A549 (cell line): Measurements from ENCODE around the gene HNRNPUL1. TPM values are rescaled to one million over a fixed set of nuclear protein-coding genes. Genes with fewer than 3 reads are reported as not detected.
A peak's percentile ranks its signal among the peaks of the same experiment; 100 is the strongest.
"Not testable (repeated sequence)": the region's sequence is repeated elsewhere in the genome, so short reads cannot be mapped to it uniquely, and the experiment has no call there.

ENCODE experiments used
- ATAC-seq, 2 experiments: fragments of 200-7000 bp in 1 of 2; fragments of >200 bp in 1 of 2; cut with Nextera tagmentation in 1 of 2; cut with Tn5 transposase in 1 of 2; 3 replicates each; pipeline versions ENCODE4 v1.8.0 to v1.9.1; 2018 to 2020; ENCODE audit warnings: mild to moderate bottlenecking in 1 of 2, moderate library complexity in 1 of 2
- CTCF ChIA-PET: fragments of 300-600 bp; sonication (Branson Sonifier 250); formaldehyde crosslinking; extraction: SDS; loops from one replicate; lab custom pipeline; 2021; ENCODE audit warnings: antibody characterized with exemption, inconsistent platforms; lab: Yijun Ruan, JAX
- POLR2A ChIA-PET: fragments of 350-600 bp; formaldehyde crosslinking; extraction: SDS; loops from one replicate; lab custom pipeline; 2021; ENCODE audit warnings: antibody characterized with exemption, inconsistent platforms; lab: Yijun Ruan, JAX
- DNase-seq, 2 experiments: peaks; one replicate each; pipeline versions ENCODE4 v3.0.0 to v3.0.0-alpha.2; 2011 to 2016; ENCODE audit warnings: low read depth in 1 of 2, low spot score in 1 of 2
- FAIRE-seq: peaks from 2 replicates; lab custom pipeline; 2011; peaks lifted over from hg19 to GRCh38; lab: Jason Lieb, UNC
- H3K27ac ChIP-seq, 2 experiments: fragments of >200 bp; sonication (Bioruptor Twin); formaldehyde crosslinking; 3 replicates each; pipeline ENCODE4 v1.5.1; 2016 to 2017
- H3K4me1 ChIP-seq: fragments of >200 bp; sonication (Bioruptor Twin); formaldehyde crosslinking; 3 replicates; pipeline ENCODE4 v1.6.1; 2016
- H3K4me2 ChIP-seq: fragments of >200 bp; sonication (Bioruptor Twin); formaldehyde crosslinking; 3 replicates; pipeline ENCODE4 v1.6.1; 2016
- H3K4me3 ChIP-seq: fragments of >200 bp; sonication (Bioruptor Twin); formaldehyde crosslinking; 3 replicates; pipeline ENCODE4 v1.5.1; 2016
- H3K9me3 ChIP-seq: fragments of >200 bp; sonication (Bioruptor Twin); formaldehyde crosslinking; 3 replicates; pipeline ENCODE4 v1.6.1; 2016
- CTCF ChIP-seq: fragments of >200 bp; sonication (Bioruptor Twin); formaldehyde crosslinking; IDR thresholded peaks from 3 replicates; pipeline ENCODE4 v1.5.1; 2016
- FOSL2 ChIP-seq, 2 experiments: fragments of 450-650 bp in 1 of 2; fragments of >200 bp in 1 of 2; sonication (Bioruptor Twin) in 1 of 2; formaldehyde crosslinking; IDR thresholded peaks; 2 replicates each; pipeline versions ENCODE4 v1.5.0 to v1.6.1; 2016 to 2020; ENCODE audit warnings: mild to moderate bottlenecking in 1 of 2, moderate library complexity in 1 of 2
- HMGXB4 ChIP-seq: fragments of 250-450 bp; sonication (Bioruptor Pico); IDR thresholded peaks from 2 replicates; pipeline ENCODE4 v1.5.0; 2021; ENCODE audit warnings: mild to moderate bottlenecking, moderate library complexity, borderline replicate concordance
- HOXA7 ChIP-seq: fragments of 250-450 bp; sonication (Bioruptor Pico); IDR thresholded peaks from 2 replicates; pipeline ENCODE4 v1.5.0; 2020; ENCODE audit warnings: mild to moderate bottlenecking, moderate library complexity
- JUN ChIP-seq, 2 experiments: fragments of >200 bp; sonication (Bioruptor Twin); formaldehyde crosslinking; IDR thresholded peaks; 2 replicates in 1 of 2; 3 replicates in 1 of 2; pipeline ENCODE4 v1.6.1; 2016 to 2017
- MAZ ChIP-seq: fragments of 150-350 bp; IDR thresholded peaks from 2 replicates; pipeline ENCODE4 v1.6.1; 2014; ENCODE audit warnings: antibody characterized with exemption, low read depth, low read length, borderline replicate concordance
- RFX5 ChIP-seq: fragments of 450-650 bp; IDR thresholded peaks from 2 replicates; pipeline ENCODE4 v1.7.1; 2014; ENCODE audit warnings: antibody characterized with exemption, mild to moderate bottlenecking, moderate library complexity
- ZFP36 ChIP-seq: fragments of 450-650 bp; IDR thresholded peaks from 2 replicates; pipeline ENCODE4 v1.6.1; 2014; ENCODE audit warnings: borderline replicate concordance; ENCODE audit not compliant: partially characterized antibody
- WGBS: methylation state at CpG from one replicate; pipeline ENCODE4 v1.1.6; 2017; ENCODE audit errors: missing lambda C conversion rate; 5-methylcytosine and 5-hydroxymethylcytosine counted together
- polyA plus RNA-seq, 4 experiments: library from polyadenylated mRNA; depleted of rRNA in 3 of 4; stranded (reverse); fragments of >200 nt; fragmentation: RNase III in 1 of 4; extraction: RNeasy Plus Mini Kit Qiagen cat#74134 plus additional on column Dnase treatment in 1 of 4; gene quantifications; 2 replicates in 3 of 4; 3 replicates in 1 of 4; pipeline ENCODE4 v1.2.3, GENCODE V29; 2011 to 2017
- TF ChIP-seq, protein P1 (sequence below): IDR thresholded peaks from 2 replicates; pipeline ENCODE4 v1.6.1; 2012; ENCODE audit warnings: low read depth, borderline replicate concordance
- TF ChIP-seq, protein P2 (sequence below): fragments of 200-600 bp; sonication (generic); IDR thresholded peaks from 2 replicates; pipeline ENCODE4 v1.6.1; 2016; ENCODE audit warnings: antibody characterized with exemption, mild to moderate bottlenecking, moderate library complexity
- TF ChIP-seq, protein P3 (sequence below): IDR thresholded peaks from 2 replicates; pipeline ENCODE4 v1.6.1; 2012

HNRNPUL1 gene
- polyA plus RNA-seq, 2 of the 4 experiments (the other 2 are of a cell fraction), result 89.5 to 278 TPM

GRCh38 chr19:41288673-41289530 is 24.7 kb downstream of the HNRNPUL1 start:
- ChIA-PET CTCF (interaction anchor here (0.6 to 29.1 kb wide), 8 partner anchors 9 to 85 kb away, joined by 3 to 598 read pairs (median 6); partner anchors contain the start of gene CCDC97), POLR2A (no interaction called here)
- no peak for ATAC-seq
- DNase-seq, result no peak
- WGBS, result 92% methylated on average over 3 of the region's 3 CpGs
- H3K9me3 ChIP-seq, result no peaks in the 10 kb centered on the region
- TF ChIP-seq, protein P1, sequence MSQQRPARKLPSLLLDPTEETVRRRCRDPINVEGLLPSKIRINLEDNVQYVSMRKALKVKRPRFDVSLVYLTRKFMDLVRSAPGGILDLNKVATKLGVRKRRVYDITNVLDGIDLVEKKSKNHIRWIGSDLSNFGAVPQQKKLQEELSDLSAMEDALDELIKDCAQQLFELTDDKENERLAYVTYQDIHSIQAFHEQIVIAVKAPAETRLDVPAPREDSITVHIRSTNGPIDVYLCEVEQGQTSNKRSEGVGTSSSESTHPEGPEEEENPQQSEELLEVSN, result no peak
- TF ChIP-seq JUN (IDR thresholded peaks at IDR 0.05), result 0 out of 5 replicates have a peak, but pooled peaks of 1 of the 2 experiments have one; percentile 8
- no peak overlapping the region for H3K27ac ChIP-seq
- FAIRE-seq, result peak; percentile 93
- H3K4me3 ChIP-seq, result no peak overlapping the region
- no peaks in the 10 kb centered on the region for H3K4me1 ChIP-seq
- no peak overlapping the region for H3K4me2 ChIP-seq

DNA sequence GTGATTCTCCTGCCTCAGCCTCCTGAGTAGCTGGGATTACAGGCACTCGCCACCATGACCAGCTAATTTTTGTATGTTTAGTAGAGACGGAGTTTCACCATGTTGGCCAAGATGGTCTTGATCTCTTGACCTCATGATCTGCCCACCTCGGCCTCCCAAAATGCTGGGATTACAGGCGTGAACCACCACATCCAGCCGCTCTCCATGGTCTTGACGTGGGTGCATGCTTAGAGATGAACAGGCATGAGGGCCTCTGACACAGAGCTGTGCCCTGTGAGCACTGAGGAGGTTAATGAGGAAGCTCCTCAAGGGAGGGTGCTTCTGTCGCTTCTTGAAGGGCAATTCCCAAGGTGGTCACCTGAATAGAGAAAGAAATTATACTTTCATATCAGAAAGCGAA is 25.6 kb downstream of the HNRNPUL1 start:
- ATAC-seq, DNase-seq, H3K4me3 ChIP-seq, FAIRE-seq, H3K4me1 ChIP-seq, H3K9me3 ChIP-seq, POLR2A ChIA-PET, H3K4me2 ChIP-seq, H3K27ac ChIP-seq: not testable (repeated sequence)
- TF ChIP-seq, protein P2, sequence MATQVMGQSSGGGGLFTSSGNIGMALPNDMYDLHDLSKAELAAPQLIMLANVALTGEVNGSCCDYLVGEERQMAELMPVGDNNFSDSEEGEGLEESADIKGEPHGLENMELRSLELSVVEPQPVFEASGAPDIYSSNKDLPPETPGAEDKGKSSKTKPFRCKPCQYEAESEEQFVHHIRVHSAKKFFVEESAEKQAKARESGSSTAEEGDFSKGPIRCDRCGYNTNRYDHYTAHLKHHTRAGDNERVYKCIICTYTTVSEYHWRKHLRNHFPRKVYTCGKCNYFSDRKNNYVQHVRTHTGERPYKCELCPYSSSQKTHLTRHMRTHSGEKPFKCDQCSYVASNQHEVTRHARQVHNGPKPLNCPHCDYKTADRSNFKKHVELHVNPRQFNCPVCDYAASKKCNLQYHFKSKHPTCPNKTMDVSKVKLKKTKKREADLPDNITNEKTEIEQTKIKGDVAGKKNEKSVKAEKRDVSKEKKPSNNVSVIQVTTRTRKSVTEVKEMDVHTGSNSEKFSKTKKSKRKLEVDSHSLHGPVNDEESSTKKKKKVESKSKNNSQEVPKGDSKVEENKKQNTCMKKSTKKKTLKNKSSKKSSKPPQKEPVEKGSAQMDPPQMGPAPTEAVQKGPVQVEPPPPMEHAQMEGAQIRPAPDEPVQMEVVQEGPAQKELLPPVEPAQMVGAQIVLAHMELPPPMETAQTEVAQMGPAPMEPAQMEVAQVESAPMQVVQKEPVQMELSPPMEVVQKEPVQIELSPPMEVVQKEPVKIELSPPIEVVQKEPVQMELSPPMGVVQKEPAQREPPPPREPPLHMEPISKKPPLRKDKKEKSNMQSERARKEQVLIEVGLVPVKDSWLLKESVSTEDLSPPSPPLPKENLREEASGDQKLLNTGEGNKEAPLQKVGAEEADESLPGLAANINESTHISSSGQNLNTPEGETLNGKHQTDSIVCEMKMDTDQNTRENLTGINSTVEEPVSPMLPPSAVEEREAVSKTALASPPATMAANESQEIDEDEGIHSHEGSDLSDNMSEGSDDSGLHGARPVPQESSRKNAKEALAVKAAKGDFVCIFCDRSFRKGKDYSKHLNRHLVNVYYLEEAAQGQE, result peak; percentile 27; the same call in 1 of the 2 replicates
- CTCF ChIA-PET, result interaction anchor here (0.9 to 29.1 kb wide), 4 partner anchors 12 to 85 kb away, joined by 3 to 598 read pairs (median 6); partner anchors contain the start of gene CCDC97
- WGBS, result 93% methylated on average over 8 of the region's 8 CpGs

- no peak for ATAC-seq
- 98% methylated on average over 10 of the region's 10 CpGs for WGBS
- POLR2A ChIA-PET, result no interaction called here
- CTCF ChIA-PET, result interaction anchor here (2.0 to 29.1 kb wide), 4 partner anchors 6 to 87 kb away, joined by 6 to 598 read pairs (median 439); partner anchors contain the start of gene CCDC97
- H3K4me1 ChIP-seq, result no peaks in the 10 kb centered on the region
- no peak overlapping the region for H3K4me2 ChIP-seq
- no peak for DNase-seq
- H3K9me3 ChIP-seq, result no peaks in the 10 kb centered on the region
- no peak overlapping the region for H3K4me3 ChIP-seq
- FAIRE-seq, result no peak
- TF ChIP-seq CTCF, result no peak
- no peak for TF ChIP-seq RFX5
- TF ChIP-seq JUN (IDR thresholded peaks at IDR 0.05), result no peak
- no peak overlapping the region for H3K27ac ChIP-seq
These were observed 30.2 kb downstream of the HNRNPUL1 start for GRCh38 chr19:41294393-41294792.

- 89% methylated on average over 6 of the region's 6 CpGs for WGBS
- Histone ChIP-seq H3K4me2 (no peak overlapping the region), H3K4me1 (no peaks in the 10 kb centered on the region), H3K27ac (no peak overlapping the region)
- no peak for ATAC-seq
- TF ChIP-seq HMGXB4 (CRISPR knock-in tag) (no peak), JUN (IDR thresholded peaks at IDR 0.05) (0 out of 5 replicates have a peak, but pooled peaks of 1 of the 2 experiments have one; percentile 6), HOXA7 (CRISPR knock-in tag) (no peak), ZFP36 (no peak), FOSL2 (IDR thresholded peaks at IDR 0.05) (no peak), FOSL2 (CRISPR knock-in tag; IDR thresholded peaks at IDR 0.05) (no peak), MAZ (no peak)
- TF ChIP-seq, protein P3, sequence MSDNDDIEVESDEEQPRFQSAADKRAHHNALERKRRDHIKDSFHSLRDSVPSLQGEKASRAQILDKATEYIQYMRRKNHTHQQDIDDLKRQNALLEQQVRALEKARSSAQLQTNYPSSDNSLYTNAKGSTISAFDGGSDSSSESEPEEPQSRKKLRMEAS, result no peak
- TF ChIP-seq, all 56 proteins: peak for 1
- FAIRE-seq (no peak), DNase-seq (no peak)
- no peaks in the 10 kb centered on the region for H3K9me3 ChIP-seq
- ChIA-PET CTCF (interaction anchor here (1.2 to 29.1 kb wide), 5 partner anchors 7 to 89 kb away, joined by 3 to 598 read pairs (median 280); partner anchors contain the start of gene CCDC97), POLR2A (interaction anchor here (0.7 kb wide), 1 partner anchor 13 kb away, joined by 3 read pairs; no protein-coding TSS in a partner anchor)
- H3K4me3 ChIP-seq, result no peak overlapping the region
These were observed 31.3 kb downstream of the HNRNPUL1 start for GRCh38 chr19:41295499-41295898.
